A673 (cell line): ENCODE measurements around the gene FAM98C. TPM values are rescaled to one million over a fixed set of nuclear protein-coding genes. Genes with fewer than 3 reads are reported as not detected.

Source experiments
- BruUV-seq: library from RNA; stranded (reverse); fragments of 400-500 nt; replicated peaks from 2 replicates; lab custom pipeline; 2021; lab: Mats Ljungman, UMichigan
- CTCF ChIA-PET: fragments of 300-600 bp; sonication (Branson Sonifier 250); formaldehyde crosslinking; loops from one replicate; lab custom pipeline; 2022; ENCODE audit warnings: antibody characterized with exemption; lab: Charles Lee
- POLR2A ChIA-PET: fragments of 300-600 bp; sonication (Branson Sonifier 250); formaldehyde crosslinking; loops from one replicate; lab custom pipeline; 2022; ENCODE audit warnings: antibody characterized with exemption; ENCODE audit not compliant: low non-redundant PET; lab: Charles Lee
- DNase-seq: peaks from one replicate; pipeline ENCODE4 v3.0.0-alpha.2; 2015; ENCODE audit warnings: low spot score
- H3K27ac ChIP-seq: fragments of 200-600 bp; sonication (generic); 2 replicates; pipeline ENCODE4 v1.5.1; 2016; ENCODE audit warnings: mixed run types, low read depth, mild to moderate bottlenecking, mixed read lengths, antibody characterized with exemption, low read length; ENCODE audit not compliant: poor library complexity, severe bottlenecking
- H3K27me3 ChIP-seq: fragments of 200-600 bp; sonication (generic); replicated peaks from 2 replicates; pipeline ENCODE4 v1.6.1; 2017; ENCODE audit warnings: mixed run types, low read depth, mild to moderate bottlenecking, mixed read lengths, antibody characterized with exemption, low read length; ENCODE audit not compliant: insufficient read depth, poor library complexity
- H3K36me3 ChIP-seq: fragments of 200-600 bp; sonication (generic); 2 replicates; pipeline ENCODE4 v1.6.1; 2016; ENCODE audit warnings: mixed run types, mild to moderate bottlenecking, mixed read lengths, antibody characterized with exemption, low read length; ENCODE audit not compliant: insufficient read depth, poor library complexity, severe bottlenecking
- H3K4me1 ChIP-seq: fragments of 200-600 bp; sonication (generic); 2 replicates; pipeline ENCODE4 v1.6.1; 2017; ENCODE audit warnings: mixed run types, mild to moderate bottlenecking, mixed read lengths, antibody characterized with exemption, low read length; ENCODE audit not compliant: insufficient read depth, poor library complexity, severe bottlenecking
- H3K4me3 ChIP-seq: fragments of 200-600 bp; sonication (generic); 2 replicates; pipeline ENCODE4 v1.5.1; 2016; ENCODE audit warnings: low read depth, mixed run types, mild to moderate bottlenecking, mixed read lengths, low read length; ENCODE audit not compliant: poor library complexity, severe bottlenecking
- H3K9me3 ChIP-seq: fragments of 200-600 bp; sonication (generic); 2 replicates; pipeline ENCODE4 v1.6.1; 2016; ENCODE audit warnings: mixed run types, low read depth, mild to moderate bottlenecking, mixed read lengths, antibody characterized with exemption, low read length; ENCODE audit not compliant: poor library complexity, severe bottlenecking
- CTCF ChIP-seq: fragments of 300-800, 200-600 bp; sonication (generic); conservative IDR thresholded peaks from 2 replicates; pipeline ENCODE4 v1.5.1; 2017; ENCODE audit warnings: low read depth, mild to moderate bottlenecking, antibody characterized with exemption, low read length, moderate library complexity, mixed read lengths
- EZH2 ChIP-seq: fragments of 200-600 bp; sonication (generic); IDR thresholded peaks from 2 replicates; pipeline ENCODE4 v1.6.1; 2017; ENCODE audit warnings: borderline replicate concordance, low read depth, mild to moderate bottlenecking, mixed read lengths, antibody characterized with exemption, low read length; ENCODE audit not compliant: poor library complexity, severe bottlenecking
- intact Hi-C: fragments of 100-400 bp; cut with micrococcal nuclease; formaldehyde crosslinking; loops from one replicate; pipeline ENCODE4 v1.10.0; 2022; ENCODE audit not compliant: unreplicated experiment
- total RNA-seq: library from RNA; stranded (reverse); gene quantifications from 2 replicates; pipeline ENCODE4 v1.2.3, GENCODE V29; 2021

FAM98C gene
- total RNA-seq, 1 experiment from 2014 or later, result 11.8 TPM

- H3K9me3 ChIP-seq, result no peaks in the 10 kb centered on the region
- ChIA-PET CTCF (no interaction called here), POLR2A (no interaction called here)
- intact Hi-C loops, result no loop called here
- TF ChIP-seq EZH2 (no peak), CTCF (no peak)
- no peak for DNase-seq
- BruUV-seq, result TSS peak; percentile 60
- peak overlapping the region; percentile 83 for H3K4me3 ChIP-seq
- H3K27ac ChIP-seq, result peak overlapping the region; percentile 94
- peaks cover 10% of the 10 kb centered on the region for H3K4me1 ChIP-seq
- peaks cover 27% of the 10 kb centered on the region for H3K36me3 ChIP-seq
- H3K27me3 ChIP-seq, result no peaks in the 10 kb centered on the region
Measured at GRCh38 chr19:38375098-38375493, 27.8 kb upstream of the FAM98C start.

GRCh38 chr19:38375748-38376147 is 27.1 kb upstream of the FAM98C start:
- Histone ChIP-seq H3K36me3 (peaks cover 32% of the 10 kb centered on the region), H3K27me3 (no peaks in the 10 kb centered on the region), H3K4me3 (peak overlapping the region; percentile 83), H3K4me1 (peaks cover 10% of the 10 kb centered on the region), H3K9me3 (no peaks in the 10 kb centered on the region), H3K27ac (peak overlapping the region; percentile 94)
- BruUV-seq, result no TSS peak
- POLR2A ChIA-PET, result no interaction called here
- CTCF ChIA-PET, result no interaction called here
- intact Hi-C loops, result no loop called here
- DNase-seq, result no peak
- no peak for TF ChIP-seq CTCF
- TF ChIP-seq EZH2, result no peak

- Histone ChIP-seq H3K36me3 (peaks cover 41% of the 10 kb centered on the region), H3K27ac (peak overlapping the region; percentile 94), H3K27me3 (no peaks in the 10 kb centered on the region), H3K4me3 (no peak overlapping the region), H3K9me3 (no peaks in the 10 kb centered on the region), H3K4me1 (peaks cover 10% of the 10 kb centered on the region)
- TF ChIP-seq EZH2 (no peak), CTCF (no peak)
- POLR2A ChIA-PET, result no interaction called here
- CTCF ChIA-PET, result no interaction called here
- intact Hi-C loops, result no loop called here
- no peak for DNase-seq
- no TSS peak for BruUV-seq
Measured at GRCh38 chr19:38376576-38376975, 26.3 kb upstream of the FAM98C start.
